H1 (cell line): ENCODE data around the gene NRAS. TPM values are rescaled to one million over a fixed set of nuclear protein-coding genes. Genes with fewer than 3 reads are reported as not detected.

Experiments
- CTCF ChIA-PET: fragments of 300-600 bp; sonication (Branson Sonifier 250); formaldehyde crosslinking; loops from one replicate; lab custom pipeline; 2021; ENCODE audit not compliant: partially characterized antibody; lab: Charles Lee
- POLR2A ChIA-PET: fragments of 300-600 bp; sonication (Branson Sonifier 250); formaldehyde crosslinking; loops from one replicate; lab custom pipeline; 2021; ENCODE audit warnings: inconsistent platforms; ENCODE audit not compliant: partially characterized antibody; lab: Charles Lee
- DNase-seq, 2 experiments: peaks; one replicate each; pipeline versions ENCODE4 v3.0.0 to v3.0.0-alpha.2; 2010 to 2022; ENCODE audit warnings: low spot score in 2 of 2, low read depth in 1 of 2, mixed read lengths in 1 of 2
- FAIRE-seq: peaks from 2 replicates; lab custom pipeline; 2011; peaks lifted over from hg19 to GRCh38; lab: Jason Lieb, UNC
- H2AFZ ChIP-seq: 2 replicates; pipeline ENCODE4 v1.8.1; 2012; ENCODE audit warnings: low read length, inconsistent platforms
- H2AK5ac ChIP-seq: 2 replicates; pipeline ENCODE4 v1.6.1; 2013; ENCODE audit warnings: low read depth, low read length
- H2BK120ac ChIP-seq: replicated peaks from 2 replicates; pipeline ENCODE3; 2013; ENCODE audit warnings: low read depth, low read length, inconsistent platforms
- H2BK12ac ChIP-seq: 2 replicates; pipeline ENCODE4 v1.6.1; 2013; ENCODE audit warnings: low read depth, low read length
- H2BK15ac ChIP-seq: 2 replicates; pipeline ENCODE4 v1.6.1; 2013; ENCODE audit warnings: low read length
- H2BK20ac ChIP-seq: 2 replicates; pipeline ENCODE4 v1.6.1; 2013; ENCODE audit warnings: low read length
- H2BK5ac ChIP-seq: 2 replicates; pipeline ENCODE4 v1.6.1; 2013; ENCODE audit warnings: low read depth, low read length
- H3K14ac ChIP-seq: 2 replicates; pipeline ENCODE4 v1.6.1; 2013; ENCODE audit warnings: inconsistent platforms; ENCODE audit not compliant: insufficient read length
- H3K18ac ChIP-seq: 2 replicates; pipeline ENCODE4 v1.6.1; 2013; ENCODE audit warnings: low read length; ENCODE audit errors: extremely low read depth
- H3K23ac ChIP-seq: 2 replicates; pipeline ENCODE4 v1.6.1; 2013; ENCODE audit warnings: inconsistent platforms; ENCODE audit not compliant: insufficient read length
- H3K23me2 ChIP-seq: 2 replicates; pipeline ENCODE4 v1.6.1; 2013; ENCODE audit warnings: low read depth, low read length
- H3K27ac ChIP-seq: 2 replicates; pipeline ENCODE4 v1.6.1; 2011; ENCODE audit warnings: low read depth, low read length, inconsistent platforms
- H3K27me3 ChIP-seq, 4 experiments: replicated peaks in 1 of 4; 1 replicate in 1 of 4; 2 replicates in 3 of 4; pipeline versions ENCODE4 v1.6.1 to v1.8.1; 2011 to 2013; ENCODE audit warnings: low read length in 3 of 4, mild to moderate bottlenecking in 3 of 4, inconsistent platforms in 2 of 4, mixed read lengths in 2 of 4, moderate library complexity in 1 of 4; ENCODE audit not compliant: control insufficient read depth in 3 of 4, insufficient read depth in 3 of 4; ENCODE audit errors: extremely low read depth in 1 of 4
- H3K36me3 ChIP-seq, 4 experiments: 2 replicates each; pipeline versions ENCODE4 v1.6.1 to v1.8.1; 2011 to 2013; ENCODE audit warnings: mild to moderate bottlenecking in 4 of 4, low read length in 3 of 4, moderate library complexity in 2 of 4, control low read depth in 1 of 4, inconsistent platforms in 1 of 4; ENCODE audit not compliant: insufficient read depth in 4 of 4, control insufficient read depth in 2 of 4
- H3K4ac ChIP-seq: replicated peaks from 2 replicates; pipeline ENCODE3; 2013; ENCODE audit warnings: low read length, low read depth, mixed read lengths, inconsistent platforms; ENCODE audit not compliant: insufficient read length
- H3K4me1 ChIP-seq, 4 experiments: replicated peaks in 1 of 4; 1 replicate in 1 of 4; 2 replicates in 3 of 4; pipeline versions ENCODE4 v1.6.1 to v1.8.1; 2011 to 2013; ENCODE audit warnings: low read length in 3 of 4, inconsistent platforms in 2 of 4, mixed read lengths in 1 of 4; ENCODE audit not compliant: insufficient read depth in 4 of 4, control insufficient read depth in 3 of 4
- H3K4me2 ChIP-seq, 2 experiments: 2 replicates each; pipeline versions ENCODE4 v1.6.1 to v1.8.1; 2011 to 2013; ENCODE audit warnings: low read depth in 2 of 2, low read length in 2 of 2, control low read depth in 1 of 2, inconsistent platforms in 1 of 2, mild to moderate bottlenecking in 1 of 2; ENCODE audit not compliant: insufficient read depth in 1 of 2
- H3K4me3 ChIP-seq, 4 experiments: fragments of 200-600, 300-600 bp in 1 of 4; sonication (generic), shearing (Covaris generic), sonication (Bioruptor Twin) in 1 of 4; 2 replicates each; pipeline versions ENCODE4 v1.5.1 to v1.8.1; 2011 to 2016; ENCODE audit warnings: low read length in 4 of 4, low read depth in 3 of 4, control low read depth in 2 of 4, inconsistent platforms in 2 of 4, mild to moderate bottlenecking in 2 of 4, mixed read lengths in 1 of 4, moderate library complexity in 1 of 4; ENCODE audit not compliant: insufficient read depth in 2 of 4; ENCODE audit errors: extremely low read depth in 1 of 4
- H3K56ac ChIP-seq: replicated peaks from 2 replicates; pipeline ENCODE3; 2013; ENCODE audit warnings: low read depth, mild to moderate bottlenecking, mixed read lengths, low read length, inconsistent platforms; ENCODE audit not compliant: insufficient read length
- H3K79me1 ChIP-seq: 2 replicates; pipeline ENCODE4 v1.6.1; 2013; ENCODE audit warnings: low read depth, low read length, control low read depth
- H3K79me2 ChIP-seq, 2 experiments: 2 replicates each; pipeline versions ENCODE4 v1.6.1 to v1.8.1; 2012 to 2013; ENCODE audit warnings: low read length in 2 of 2, mild to moderate bottlenecking in 2 of 2, inconsistent platforms in 1 of 2; ENCODE audit not compliant: insufficient read depth in 2 of 2, control insufficient read depth in 1 of 2
- H3K9ac ChIP-seq, 4 experiments: replicated peaks in 1 of 4; 1 replicate in 1 of 4; 2 replicates in 3 of 4; pipeline versions ENCODE4 v1.6.1 to v1.8.1; 2011 to 2013; ENCODE audit warnings: low read depth in 3 of 4, low read length in 3 of 4, control low read depth in 2 of 4, mild to moderate bottlenecking in 2 of 4, moderate library complexity in 2 of 4, inconsistent platforms in 1 of 4; ENCODE audit errors: extremely low read depth in 1 of 4
- H3K9me3 ChIP-seq, 2 experiments: 2 replicates each; pipeline versions ENCODE4 v1.6.1 to v1.8.1; 2012 to 2013; ENCODE audit warnings: mild to moderate bottlenecking in 2 of 2, moderate library complexity in 2 of 2, control low read depth in 1 of 2, inconsistent platforms in 1 of 2, low read depth in 1 of 2, low read length in 1 of 2, mixed read lengths in 1 of 2; ENCODE audit not compliant: insufficient read depth in 2 of 2
- H4K20me1 ChIP-seq, 2 experiments: replicated peaks in 1 of 2; 2 replicates each; pipeline versions ENCODE3 to v1.8.1; 2011 to 2013; ENCODE audit warnings: inconsistent platforms in 2 of 2, low read length in 2 of 2, mild to moderate bottlenecking in 1 of 2; ENCODE audit not compliant: insufficient read depth in 2 of 2, control insufficient read depth in 1 of 2
- H4K5ac ChIP-seq: 2 replicates; pipeline ENCODE4 v1.6.1; 2013; ENCODE audit warnings: low read length, low read depth, mixed read lengths, inconsistent platforms; ENCODE audit not compliant: insufficient read length
- H4K8ac ChIP-seq: 2 replicates; pipeline ENCODE4 v1.8.0; 2013; ENCODE audit warnings: mild to moderate bottlenecking, moderate library complexity, low read length, inconsistent platforms; ENCODE audit not compliant: insufficient read depth; ENCODE audit errors: extremely low read depth
- H4K91ac ChIP-seq: replicated peaks from 2 replicates; pipeline ENCODE3; 2013; ENCODE audit warnings: low read length, mixed read lengths, inconsistent platforms; ENCODE audit not compliant: insufficient read length
- BCL11A ChIP-seq, 2 experiments: IDR thresholded peaks; one replicate each; pipeline ENCODE4 v1.6.1; 2011; ENCODE audit warnings: low read depth in 2 of 2, low read length in 2 of 2, mild to moderate bottlenecking in 2 of 2
- CBX8 ChIP-seq: fragments of 300-800, 300-1000 bp; sonication (generic); IDR thresholded peaks from 2 replicates; pipeline ENCODE4 v1.7.1; 2016; ENCODE audit warnings: low read depth, low read length, borderline replicate concordance
- EP300 ChIP-seq, 2 experiments: IDR thresholded peaks; 1 replicate in 1 of 2; 2 replicates in 1 of 2; pipeline ENCODE4 v1.6.1; 2011 to 2012; ENCODE audit warnings: low read depth in 2 of 2, low read length in 2 of 2, mild to moderate bottlenecking in 2 of 2, borderline replicate concordance in 1 of 2, inconsistent platforms in 1 of 2, moderate library complexity in 1 of 2
- KDM4A ChIP-seq: IDR thresholded peaks from one replicate; pipeline ENCODE4 v1.7.1; 2012; ENCODE audit warnings: low read depth, mild to moderate bottlenecking, moderate library complexity, low read length, inconsistent platforms; ENCODE audit not compliant: severe bottlenecking
- MAFK ChIP-seq: IDR thresholded peaks from 2 replicates; pipeline ENCODE4 v1.6.1; 2012; ENCODE audit warnings: low read depth, mild to moderate bottlenecking, improper control_type of control experiment, low read length
- SP1 ChIP-seq: IDR thresholded peaks from 2 replicates; pipeline ENCODE4 v1.6.1; 2011; ENCODE audit warnings: low read depth, low read length
- SP4 ChIP-seq: IDR thresholded peaks from 2 replicates; pipeline ENCODE4 v1.6.1; 2012; ENCODE audit warnings: low read length, inconsistent platforms
- TAF7 ChIP-seq: optimal IDR thresholded peaks from 2 replicates; pipeline ENCODE3; 2011; ENCODE audit warnings: low read depth, mild to moderate bottlenecking, inconsistent platforms, low read length, moderate library complexity, borderline replicate concordance
- WGBS, 2 experiments: shearing (Covaris generic) in 1 of 2; methylation state at CpG; one replicate each; pipeline versions ENCODE4 v1.1.6 to v1.1.7; 2013 to 2015; ENCODE audit warnings: low lambda C conversion rate in 2 of 2, mixed read lengths in 2 of 2, inconsistent platforms in 1 of 2, low coverage in 1 of 2, missing lambda C conversion rate in 1 of 2; ENCODE audit not compliant: insufficient replicate concordance in 2 of 2, insufficient coverage in 1 of 2, insufficient read length in 1 of 2; ENCODE audit errors: extremely low coverage in 1 of 2, missing lambda C conversion rate in 1 of 2; 5-methylcytosine and 5-hydroxymethylcytosine counted together
- polyA plus RNA-seq, 7 experiments: library from polyadenylated mRNA; depleted of rRNA in 3 of 7; stranded (reverse) in 5 of 7; unstranded in 2 of 7; fragments of >200 nt in 5 of 7; fragments of 200-250 nt in 2 of 7; gene quantifications; 1 replicate in 5 of 7; 2 replicates in 1 of 7; 4 replicates in 1 of 7; pipeline versions ENCODE4 v1.2.1 to v1.2.3, GENCODE V29; 2011 to 2013; ENCODE audit warnings: missing spikeins in 2 of 7, mixed read lengths in 2 of 7
- total RNA-seq: library from RNA; stranded (reverse); fragmentation: NEBNext Ultra II Directional; extraction: Animal tissue kit (Norgen Biotek cat#: 25700); gene quantifications from 2 replicates; pipeline ENCODE4 v1.2.1, GENCODE V29; 2021
- TF ChIP-seq, protein P1 (sequence below): IDR thresholded peaks from 2 replicates; pipeline ENCODE4 v1.6.1; 2012; ENCODE audit warnings: inconsistent platforms
- TF ChIP-seq, protein P2 (sequence below): IDR thresholded peaks from 2 replicates; pipeline ENCODE4 v1.6.1; 2011; ENCODE audit warnings: low read depth, mild to moderate bottlenecking, low read length; ENCODE audit not compliant: insufficient read depth
- TF ChIP-seq, protein P3 (sequence below): IDR thresholded peaks from 2 replicates; pipeline ENCODE4 v1.6.1; 2012; ENCODE audit warnings: low read length, inconsistent platforms

The NRAS gene
- total and polyA plus RNA-seq, 2 of the 8 experiments (the other 6 are each of a cell fraction or from before 2014, with no cell fraction given) = 24.5 to 65.1 TPM

DNA sequence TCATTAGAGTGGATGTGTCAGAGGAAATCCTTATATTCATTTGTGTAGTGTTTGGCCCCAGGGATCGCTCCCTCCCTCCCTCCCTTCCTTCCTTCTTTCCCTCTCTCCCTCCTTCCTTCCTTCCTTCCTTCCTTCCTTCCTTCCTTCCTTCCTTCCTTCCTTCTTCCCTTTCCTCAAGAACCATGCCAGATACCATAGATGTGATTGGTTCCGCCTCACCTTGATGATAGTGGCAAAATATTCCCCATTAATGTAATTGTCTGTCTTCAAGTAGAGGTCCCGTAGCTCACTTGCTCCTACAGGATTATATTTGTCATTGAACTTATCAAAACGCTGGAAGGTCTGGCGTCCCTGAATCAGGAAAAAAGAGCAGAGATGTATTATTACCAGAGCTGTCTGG, 38.9 kb downstream of the NRAS start:
- no peak overlapping the region for H3K18ac ChIP-seq
- no peak overlapping the region for H2BK15ac ChIP-seq
- no peak overlapping the region for H3K14ac ChIP-seq
- H4K8ac ChIP-seq = no peak overlapping the region
- H3K27ac ChIP-seq = no peak overlapping the region
- H4K5ac ChIP-seq = no peak overlapping the region
- POLR2A ChIA-PET = no interaction called here
- DNase-seq (no peak), FAIRE-seq (no peak)
- H2BK12ac ChIP-seq = no peak overlapping the region
- no peak overlapping the region for H3K56ac ChIP-seq
- no peak overlapping the region for H4K91ac ChIP-seq
- CTCF ChIA-PET = no interaction called here
- H3K9ac ChIP-seq = no peak overlapping the region
- H2AK5ac ChIP-seq = no peak overlapping the region
- H3K36me3 ChIP-seq = no peaks in the 10 kb centered on the region
- WGBS, 2 experiments = 91% methylated on average over 4 of the region's 5 CpGs; no CpG with 5 or more reads in 1 of the 2 experiments
- H3K79me1 ChIP-seq = no peaks in the 10 kb centered on the region
- no peak overlapping the region for H2AFZ ChIP-seq
- H3K27me3 ChIP-seq = no peaks in the 10 kb centered on the region; a peak in 1 of 7 replicates
- H3K4ac ChIP-seq = no peak overlapping the region
- H2BK5ac ChIP-seq = no peak overlapping the region
- H3K9me3 ChIP-seq = no peaks in the 10 kb centered on the region
- no peaks in the 10 kb centered on the region for H3K4me1 ChIP-seq
- no peak overlapping the region for H2BK20ac ChIP-seq
- H3K79me2 ChIP-seq = no peaks in the 10 kb centered on the region
- no peak overlapping the region for H2BK120ac ChIP-seq
- no peak overlapping the region for H3K4me3 ChIP-seq
- H3K23ac ChIP-seq = no peak overlapping the region
- H3K4me2 ChIP-seq = no peak overlapping the region
- H4K20me1 ChIP-seq = no peaks in the 10 kb centered on the region
- no peaks in the 10 kb centered on the region; the same call in 1 of the 2 replicates for H3K23me2 ChIP-seq
- TF ChIP-seq, protein P1, sequence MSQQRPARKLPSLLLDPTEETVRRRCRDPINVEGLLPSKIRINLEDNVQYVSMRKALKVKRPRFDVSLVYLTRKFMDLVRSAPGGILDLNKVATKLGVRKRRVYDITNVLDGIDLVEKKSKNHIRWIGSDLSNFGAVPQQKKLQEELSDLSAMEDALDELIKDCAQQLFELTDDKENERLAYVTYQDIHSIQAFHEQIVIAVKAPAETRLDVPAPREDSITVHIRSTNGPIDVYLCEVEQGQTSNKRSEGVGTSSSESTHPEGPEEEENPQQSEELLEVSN = no peak
- TF ChIP-seq, protein P2, sequence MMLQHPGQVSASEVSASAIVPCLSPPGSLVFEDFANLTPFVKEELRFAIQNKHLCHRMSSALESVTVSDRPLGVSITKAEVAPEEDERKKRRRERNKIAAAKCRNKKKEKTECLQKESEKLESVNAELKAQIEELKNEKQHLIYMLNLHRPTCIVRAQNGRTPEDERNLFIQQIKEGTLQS = no peak
- TF ChIP-seq KDM4A (no peak), CBX8 (no peak), SP1 (no peak), EP300 (IDR thresholded peaks at IDR 0.05; ENCODE audit: borderline replicate concordance in 1 of 2, low read depth in 2 of 2, low read length in 2 of 2) (no peak), TAF7 (no peak), MAFK (no peak), BCL11A (IDR thresholded peaks at IDR 0.05; ENCODE audit: low read depth in 2 of 2, low read length in 2 of 2) (no peak), SP4 (no peak)
- TF ChIP-seq, protein P3, sequence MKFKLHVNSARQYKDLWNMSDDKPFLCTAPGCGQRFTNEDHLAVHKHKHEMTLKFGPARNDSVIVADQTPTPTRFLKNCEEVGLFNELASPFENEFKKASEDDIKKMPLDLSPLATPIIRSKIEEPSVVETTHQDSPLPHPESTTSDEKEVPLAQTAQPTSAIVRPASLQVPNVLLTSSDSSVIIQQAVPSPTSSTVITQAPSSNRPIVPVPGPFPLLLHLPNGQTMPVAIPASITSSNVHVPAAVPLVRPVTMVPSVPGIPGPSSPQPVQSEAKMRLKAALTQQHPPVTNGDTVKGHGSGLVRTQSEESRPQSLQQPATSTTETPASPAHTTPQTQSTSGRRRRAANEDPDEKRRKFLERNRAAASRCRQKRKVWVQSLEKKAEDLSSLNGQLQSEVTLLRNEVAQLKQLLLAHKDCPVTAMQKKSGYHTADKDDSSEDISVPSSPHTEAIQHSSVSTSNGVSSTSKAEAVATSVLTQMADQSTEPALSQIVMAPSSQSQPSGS = no peak
